GM18867 (cell line): ENCODE data around the gene FXR1.
"Not testable (repeated sequence)": the region's sequence is repeated elsewhere in the genome, so short reads cannot be mapped to it uniquely, and the experiment has no call there.

Experiments
- ATAC-seq: cut with Tn5 transposase; IDR thresholded peaks from one replicate; pipeline ENCODE4 v1.9.1; 2021; ENCODE audit warnings: mild to moderate bottlenecking, moderate library complexity; ENCODE audit not compliant: unreplicated experiment

Gene FXR1

DNA sequence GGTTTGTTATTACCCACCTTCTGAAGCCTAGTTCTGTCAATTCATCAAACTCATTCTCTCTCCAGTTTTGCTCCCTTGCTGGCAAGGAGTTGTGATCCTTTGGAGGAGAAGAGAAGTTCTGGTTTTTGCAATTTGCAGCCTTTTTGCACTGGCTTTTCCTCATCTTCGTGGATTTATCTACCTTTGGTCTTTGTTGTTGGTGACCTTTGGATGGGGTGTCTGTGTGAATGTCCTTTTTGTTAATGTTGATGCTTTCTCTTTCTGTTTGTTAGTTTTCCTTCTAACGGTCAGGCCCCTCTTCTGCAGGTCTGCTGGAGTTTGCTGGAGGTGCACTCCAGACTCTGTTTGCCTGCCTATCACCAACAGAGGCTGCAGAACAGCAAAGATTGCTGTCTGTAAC, 91.0 kb downstream of the FXR1 start:
- ATAC-seq, result not testable (repeated sequence)

GRCh38 chr3:181006541-181006940, 94.1 kb downstream of the FXR1 start:
- no peak for ATAC-seq

DNA sequence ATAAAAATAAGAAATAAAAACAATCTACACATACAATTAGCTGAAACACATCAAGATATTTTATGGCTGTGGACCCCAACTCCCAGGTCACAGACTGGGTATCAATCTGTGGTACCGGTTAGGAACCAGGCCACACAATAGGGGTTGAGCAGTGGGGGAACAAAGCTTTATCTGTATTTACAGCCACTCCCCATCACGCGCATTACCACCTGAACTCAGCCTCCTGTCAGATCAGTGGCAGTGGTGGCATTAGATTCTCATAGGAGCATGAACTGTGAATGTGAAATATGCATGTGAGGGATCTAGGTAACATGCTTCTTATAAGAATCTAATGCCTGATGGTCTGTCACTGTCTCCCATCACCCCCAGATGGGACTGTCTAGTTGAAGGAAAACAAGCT, 94.8 kb downstream of the FXR1 start:
- ATAC-seq, result no peak

DNA sequence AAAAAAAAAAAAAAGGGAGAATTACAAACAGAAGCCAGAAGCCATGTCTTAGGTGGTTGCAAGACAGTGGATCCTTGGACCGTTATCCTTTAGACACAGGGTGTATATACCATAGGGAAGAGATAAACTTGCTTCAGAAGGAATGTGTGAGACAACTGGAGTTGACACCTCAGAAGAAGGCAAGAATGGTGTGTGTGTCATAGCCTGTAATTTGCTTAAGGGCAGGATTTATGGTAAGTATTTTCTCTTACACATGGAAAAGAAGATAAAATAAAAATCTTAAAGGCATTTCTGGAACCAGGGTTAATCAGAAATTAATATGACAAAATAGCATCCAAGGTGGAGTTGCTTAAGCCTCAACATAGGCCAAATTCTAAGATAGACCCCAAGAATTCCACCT, 96.3 kb downstream of the FXR1 start:
- ATAC-seq, result no peak

- ATAC-seq, result no peak
These were observed 96.8 kb downstream of the FXR1 start for GRCh38 chr3:181009225-181009624.

GRCh38 chr3:181017690-181018089, 105.2 kb downstream of the FXR1 start:
- ATAC-seq, result no peak

DNA sequence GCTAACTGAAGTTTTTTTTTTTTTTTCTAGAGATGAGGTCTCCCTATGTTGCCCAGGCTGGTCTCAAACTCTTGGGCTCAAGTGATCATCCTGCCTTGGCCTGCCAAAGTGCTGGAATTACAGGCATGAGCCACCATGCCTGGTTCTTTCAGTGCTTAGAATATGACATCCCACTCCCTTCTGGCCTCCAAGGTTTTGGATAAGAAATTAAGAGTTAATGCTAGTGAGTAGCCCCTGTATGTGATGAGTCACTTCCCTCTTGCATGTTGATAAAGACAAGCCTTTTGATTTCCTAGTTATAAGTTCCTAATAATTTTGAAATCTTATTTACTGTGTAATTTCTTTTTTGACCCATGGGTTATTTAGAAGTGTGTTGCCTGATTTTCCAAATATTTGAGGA, 112.7 kb downstream of the FXR1 start:
- no peak for ATAC-seq

- ATAC-seq, result no peak
These were observed 118.5 kb downstream of the FXR1 start for GRCh38 chr3:181030948-181031347.
